DOHH2 (cell line): ENCODE results near the gene PRLH.

Source experiments
- H3F3A ChIP-seq: fragments of 200-600 bp; sonication (generic), shearing (Covaris generic); 2 replicates; pipeline ENCODE4 v1.6.0; 2016; ENCODE audit warnings: antibody characterized with exemption, mild to moderate bottlenecking; ENCODE audit not compliant: control insufficient read depth, insufficient read depth
- H3K27ac ChIP-seq: fragments of 200-600 bp; sonication (generic); 2 replicates; pipeline ENCODE4 v1.5.1; 2014; ENCODE audit warnings: low read depth, mild to moderate bottlenecking, low read length, moderate library complexity
- H3K27me3 ChIP-seq: fragments of 200-600 bp; sonication (generic); 2 replicates; pipeline ENCODE4 v1.6.1; 2014; ENCODE audit warnings: mild to moderate bottlenecking, low read length, mixed read lengths; ENCODE audit not compliant: control insufficient read depth
- H3K36me3 ChIP-seq: fragments of 200-600 bp; sonication (generic); 2 replicates; pipeline ENCODE4 v1.6.1; 2014; ENCODE audit warnings: mild to moderate bottlenecking, low read length, moderate library complexity, mixed read lengths; ENCODE audit not compliant: control insufficient read depth
- H3K4me1 ChIP-seq: fragments of 200-600 bp; sonication (generic); 2 replicates; pipeline ENCODE4 v1.6.1; 2014; ENCODE audit warnings: mild to moderate bottlenecking, low read length, mixed read lengths; ENCODE audit not compliant: control insufficient read depth
- H3K4me2 ChIP-seq: fragments of 200-600 bp; sonication (generic); 2 replicates; pipeline ENCODE4 v1.6.0; 2014; ENCODE audit warnings: mild to moderate bottlenecking, low read length, moderate library complexity
- H3K4me3 ChIP-seq: fragments of 200-600 bp; sonication (generic); 2 replicates; pipeline ENCODE4 v1.5.1; 2014; ENCODE audit warnings: mild to moderate bottlenecking, low read length, mixed read lengths
- H3K79me2 ChIP-seq: fragments of 200-600 bp; sonication (generic); 2 replicates; pipeline ENCODE4 v1.6.1; 2014; ENCODE audit warnings: mild to moderate bottlenecking, low read length, mixed read lengths; ENCODE audit not compliant: control insufficient read depth
- H3K9me2 ChIP-seq: fragments of 200-600 bp; sonication (generic); replicated peaks from 2 replicates; pipeline ENCODE4 v1.6.1; 2014; ENCODE audit warnings: mild to moderate bottlenecking, low read length, mixed read lengths; ENCODE audit not compliant: control insufficient read depth
- H3K9me3 ChIP-seq: fragments of 200-600 bp; sonication (generic); 2 replicates; pipeline ENCODE4 v1.6.1; 2014; ENCODE audit warnings: antibody characterized with exemption, low read length, mixed read lengths; ENCODE audit not compliant: control insufficient read depth, insufficient read depth
- H4K20me1 ChIP-seq: fragments of 200-600 bp; sonication (generic); 2 replicates; pipeline ENCODE4 v1.6.0; 2014; ENCODE audit warnings: low read depth, mild to moderate bottlenecking, antibody characterized with exemption, low read length, moderate library complexity; ENCODE audit not compliant: control insufficient read depth, insufficient read depth
- EZH2phosphoT487 ChIP-seq: fragments of 200-600 bp; sonication (generic); IDR thresholded peaks from 2 replicates; pipeline ENCODE4 v1.6.1; 2017; ENCODE audit warnings: borderline replicate concordance, mild to moderate bottlenecking, antibody characterized with exemption, low read length, moderate library complexity, mixed read lengths
- TF ChIP-seq, protein P1 (sequence below): fragments of 200-600 bp; sonication (generic); IDR thresholded peaks from one replicate; pipeline ENCODE4 v1.5.1; 2014; ENCODE audit warnings: antibody characterized with exemption, mild to moderate bottlenecking, low read depth, low read length; ENCODE audit not compliant: poor library complexity, severe bottlenecking

Gene PRLH

DNA sequence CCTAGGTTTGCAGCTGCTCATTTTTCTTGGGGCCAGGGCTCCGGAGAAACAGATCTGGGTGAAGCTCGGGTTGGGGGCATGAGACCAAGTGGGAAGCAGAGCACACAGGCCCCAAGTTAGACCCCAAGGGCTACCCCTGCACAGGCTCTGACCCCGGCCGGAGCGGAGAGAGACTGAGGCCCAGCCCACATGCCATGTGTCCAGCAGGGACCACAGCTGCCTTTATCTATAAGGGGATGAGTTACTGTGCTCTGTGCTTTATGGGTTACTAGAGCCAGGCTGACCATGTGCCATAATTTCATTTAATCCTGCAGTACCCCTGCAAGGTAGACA lies 30.3 kb upstream of the PRLH start:
- TF ChIP-seq, protein P1, sequence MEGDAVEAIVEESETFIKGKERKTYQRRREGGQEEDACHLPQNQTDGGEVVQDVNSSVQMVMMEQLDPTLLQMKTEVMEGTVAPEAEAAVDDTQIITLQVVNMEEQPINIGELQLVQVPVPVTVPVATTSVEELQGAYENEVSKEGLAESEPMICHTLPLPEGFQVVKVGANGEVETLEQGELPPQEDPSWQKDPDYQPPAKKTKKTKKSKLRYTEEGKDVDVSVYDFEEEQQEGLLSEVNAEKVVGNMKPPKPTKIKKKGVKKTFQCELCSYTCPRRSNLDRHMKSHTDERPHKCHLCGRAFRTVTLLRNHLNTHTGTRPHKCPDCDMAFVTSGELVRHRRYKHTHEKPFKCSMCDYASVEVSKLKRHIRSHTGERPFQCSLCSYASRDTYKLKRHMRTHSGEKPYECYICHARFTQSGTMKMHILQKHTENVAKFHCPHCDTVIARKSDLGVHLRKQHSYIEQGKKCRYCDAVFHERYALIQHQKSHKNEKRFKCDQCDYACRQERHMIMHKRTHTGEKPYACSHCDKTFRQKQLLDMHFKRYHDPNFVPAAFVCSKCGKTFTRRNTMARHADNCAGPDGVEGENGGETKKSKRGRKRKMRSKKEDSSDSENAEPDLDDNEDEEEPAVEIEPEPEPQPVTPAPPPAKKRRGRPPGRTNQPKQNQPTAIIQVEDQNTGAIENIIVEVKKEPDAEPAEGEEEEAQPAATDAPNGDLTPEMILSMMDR = no peak
- TF ChIP-seq EZH2phosphoT487 = no peak
- H3K79me2 ChIP-seq = no peaks in the 10 kb centered on the region
- peaks cover 4% of the 10 kb centered on the region for H3K4me1 ChIP-seq
- H3K4me3 ChIP-seq = no peak overlapping the region
- no peak overlapping the region for H3K4me2 ChIP-seq
- no peaks in the 10 kb centered on the region for H3K9me2 ChIP-seq
- H3F3A ChIP-seq = no peaks in the 10 kb centered on the region
- no peaks in the 10 kb centered on the region for H3K27me3 ChIP-seq
- no peaks in the 10 kb centered on the region for H3K9me3 ChIP-seq
- H3K27ac ChIP-seq = no peak overlapping the region
- no peaks in the 10 kb centered on the region for H3K36me3 ChIP-seq
- H4K20me1 ChIP-seq = no peaks in the 10 kb centered on the region

DNA sequence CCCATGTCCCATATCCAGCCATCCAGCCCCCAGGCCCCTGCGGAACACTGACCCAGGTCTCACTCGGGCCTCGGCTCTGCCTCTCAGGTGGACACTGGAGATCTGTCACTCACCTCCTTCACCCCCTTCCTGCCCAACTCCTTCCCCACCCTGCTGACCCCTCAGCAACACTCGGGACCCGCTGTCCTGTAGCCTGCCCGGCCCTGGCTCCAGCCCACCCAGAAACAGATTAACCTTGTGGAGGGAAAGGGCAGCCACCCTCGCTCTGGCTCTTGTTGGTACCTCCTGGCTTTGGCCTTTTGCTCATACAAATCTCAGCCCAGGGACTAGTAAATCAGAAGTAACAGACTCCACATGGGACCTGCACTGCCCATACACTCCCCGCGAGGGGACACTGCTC lies 29.8 kb upstream of the PRLH start:
- no peak overlapping the region for H3K27ac ChIP-seq
- H3K79me2 ChIP-seq = no peaks in the 10 kb centered on the region
- H3K9me3 ChIP-seq = no peaks in the 10 kb centered on the region
- no peaks in the 10 kb centered on the region for H3K36me3 ChIP-seq
- H3K4me2 ChIP-seq = no peak overlapping the region
- no peaks in the 10 kb centered on the region for H3K4me1 ChIP-seq
- no peaks in the 10 kb centered on the region for H3K27me3 ChIP-seq
- no peaks in the 10 kb centered on the region for H3K9me2 ChIP-seq
- H4K20me1 ChIP-seq = no peaks in the 10 kb centered on the region
- H3K4me3 ChIP-seq = no peak overlapping the region
- no peaks in the 10 kb centered on the region for H3F3A ChIP-seq
- no peak for TF ChIP-seq EZH2phosphoT487
- TF ChIP-seq, protein P1 = no peak

DNA sequence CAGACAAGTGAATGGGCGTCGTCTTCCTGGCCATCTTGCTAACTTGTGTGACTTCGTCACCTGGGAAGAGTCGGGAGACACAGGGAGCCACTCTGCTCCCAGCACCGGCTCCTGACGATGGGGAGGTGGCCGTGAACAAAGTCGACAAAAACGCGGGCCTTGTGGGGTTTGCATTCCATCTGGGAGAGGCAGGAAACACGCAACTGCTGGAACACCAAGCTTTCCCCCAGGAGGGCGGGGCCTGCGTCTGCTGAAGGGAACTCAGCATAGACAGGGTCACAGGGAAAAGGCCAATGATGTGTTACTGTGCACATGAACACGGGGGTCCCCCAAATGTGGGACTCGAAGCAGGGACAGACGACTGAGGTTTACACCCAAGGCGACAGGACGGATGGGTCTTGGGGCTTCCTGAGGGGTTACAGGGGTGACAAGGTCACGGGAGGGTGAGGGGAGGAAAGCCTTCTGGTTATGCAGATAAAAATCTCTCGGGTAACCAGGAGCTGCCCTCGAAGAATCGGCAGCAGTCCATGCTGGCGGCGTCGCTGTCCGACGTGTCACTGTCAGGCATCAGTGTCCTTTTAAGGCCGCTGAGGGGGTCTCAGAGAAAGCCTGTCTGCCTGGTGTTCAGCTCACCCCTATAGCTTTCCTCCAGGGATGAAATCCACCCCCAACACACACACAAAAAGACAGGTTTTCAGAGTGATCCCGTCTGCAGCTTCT lies 28.2 kb upstream of the PRLH start:
- no peak for TF ChIP-seq EZH2phosphoT487
- Histone ChIP-seq H3K79me2 (no peaks in the 10 kb centered on the region), H3F3A (no peaks in the 10 kb centered on the region), H3K36me3 (no peaks in the 10 kb centered on the region), H3K4me1 (no peaks in the 10 kb centered on the region), H4K20me1 (no peaks in the 10 kb centered on the region), H3K4me3 (no peak overlapping the region), H3K4me2 (no peak overlapping the region), H3K27me3 (no peaks in the 10 kb centered on the region), H3K9me2 (no peaks in the 10 kb centered on the region), H3K9me3 (no peaks in the 10 kb centered on the region), H3K27ac (no peak overlapping the region)

DNA sequence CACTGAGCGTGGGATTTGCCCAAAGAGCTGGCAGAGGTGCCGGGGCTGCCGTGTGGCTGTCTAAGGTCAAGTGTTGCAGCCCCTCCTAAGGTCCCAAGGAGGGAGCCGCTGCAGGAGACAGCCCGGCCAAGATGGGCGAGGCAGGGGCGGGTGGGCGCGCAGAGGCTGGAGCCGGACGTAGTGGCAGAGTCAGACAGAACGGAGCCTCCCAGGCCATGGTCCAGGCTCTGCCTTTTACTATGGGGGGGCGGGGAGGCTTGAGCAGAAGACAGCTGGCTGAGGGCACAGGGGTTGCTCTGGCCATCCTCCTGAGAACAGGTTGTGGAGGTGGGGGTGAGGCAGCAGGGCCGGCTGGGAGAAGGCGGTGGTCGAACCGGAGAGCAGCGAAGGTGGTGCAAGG lies 27.5 kb upstream of the PRLH start:
- Histone ChIP-seq H3K4me2 (no peak overlapping the region), H3K79me2 (no peaks in the 10 kb centered on the region), H3K4me1 (no peaks in the 10 kb centered on the region), H3K9me2 (no peaks in the 10 kb centered on the region), H3K36me3 (no peaks in the 10 kb centered on the region), H4K20me1 (no peaks in the 10 kb centered on the region), H3K27me3 (no peaks in the 10 kb centered on the region), H3K9me3 (no peaks in the 10 kb centered on the region), H3K4me3 (no peak overlapping the region), H3F3A (no peaks in the 10 kb centered on the region), H3K27ac (no peak overlapping the region)
- no peak for TF ChIP-seq EZH2phosphoT487
- TF ChIP-seq, protein P1 = no peak
